IPS-NIHi7 (cell line): ENCODE results near the gene FBXL2.
A peak's percentile ranks its signal among the peaks of the same experiment; 100 is the strongest.

Experiments
- DNase-seq: peaks from one replicate; pipeline ENCODE4 v3.0.0; 2012; ENCODE audit warnings: mixed read lengths; ENCODE audit errors: extremely low spot score

Gene FBXL2

DNA sequence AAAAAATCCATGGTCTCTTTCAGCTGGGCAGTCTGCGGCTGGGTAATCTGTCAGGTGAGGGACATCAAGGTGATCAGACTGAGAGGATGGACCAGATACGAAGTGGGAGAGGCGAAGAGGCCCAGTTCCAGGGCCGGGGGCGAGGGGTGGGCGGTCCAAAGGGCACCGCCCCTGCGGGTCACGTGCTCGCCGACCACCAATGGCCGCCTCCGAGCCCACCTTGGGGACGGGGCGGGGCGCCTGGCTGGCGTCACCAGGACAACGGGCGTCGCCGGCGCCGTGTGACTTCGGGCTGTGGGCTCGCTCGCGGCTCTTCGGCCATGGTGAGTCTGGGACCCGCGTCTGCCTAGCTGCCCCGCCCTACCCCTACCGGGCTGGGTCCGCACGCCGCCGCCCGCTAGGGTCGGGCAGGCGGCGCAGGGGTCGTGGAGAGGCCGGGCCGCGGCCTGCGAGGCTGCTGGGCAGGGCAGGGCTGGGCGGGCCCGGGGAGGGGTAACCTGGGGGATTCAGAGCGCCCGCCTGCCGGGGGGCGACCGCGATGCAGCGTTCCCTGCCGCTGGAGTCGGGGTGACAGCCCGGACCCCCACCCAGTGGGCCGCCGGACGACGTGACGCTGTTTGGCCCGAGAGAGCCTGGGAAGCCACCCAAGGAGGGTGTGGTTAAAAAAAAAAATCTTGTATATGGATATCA is at the start of gene FBXL2:
TSS of gene FBXL2 (plus strand) at position 250 of the 690 bp plus-strand sequence. CDS start at position 321, 71 bp downstream.
- DNase-seq, result peak; percentile 99

- DNase-seq, result no peak
These were observed 48.2 kb upstream of the FBXL2 start for GRCh38 chr3:33229066-33229465.

- no peak for DNase-seq
These were observed 47.3 kb upstream of the FBXL2 start for GRCh38 chr3:33229947-33230346.

DNA sequence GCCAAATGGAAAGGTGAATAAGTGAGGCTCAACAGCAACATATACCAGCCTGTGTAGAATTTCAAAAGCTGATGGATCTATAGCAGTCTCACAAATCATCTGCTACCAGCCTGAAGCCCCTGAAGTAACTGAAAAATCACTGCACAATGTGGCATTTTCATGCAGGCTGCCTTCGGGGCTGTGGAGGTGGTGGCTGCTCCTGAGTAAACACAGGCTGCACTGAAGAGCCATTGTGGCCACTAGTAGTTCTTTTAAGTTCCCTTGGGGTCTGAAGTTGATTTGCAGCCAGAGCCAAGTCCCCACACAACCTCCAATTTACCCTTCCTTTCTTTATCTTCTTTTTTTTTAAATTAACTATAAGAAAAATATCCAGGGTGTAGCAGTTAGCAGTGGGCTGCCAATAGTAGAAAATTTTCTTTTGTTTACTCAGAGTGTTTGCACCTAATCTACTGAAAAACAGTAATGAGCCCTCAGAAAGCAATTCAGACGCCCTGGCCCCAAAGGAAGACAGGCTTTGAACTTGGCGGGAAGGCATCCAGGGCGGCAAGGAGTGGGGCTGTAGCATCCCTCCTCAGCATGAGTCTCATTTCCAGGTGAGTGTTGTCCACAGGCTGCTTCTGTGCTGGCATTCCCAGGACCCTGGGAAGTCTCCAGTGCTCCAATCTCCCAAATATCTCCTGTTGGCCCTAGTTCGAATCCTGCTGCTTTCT is 45.3 kb upstream of the FBXL2 start:
- DNase-seq, result no peak

DNA sequence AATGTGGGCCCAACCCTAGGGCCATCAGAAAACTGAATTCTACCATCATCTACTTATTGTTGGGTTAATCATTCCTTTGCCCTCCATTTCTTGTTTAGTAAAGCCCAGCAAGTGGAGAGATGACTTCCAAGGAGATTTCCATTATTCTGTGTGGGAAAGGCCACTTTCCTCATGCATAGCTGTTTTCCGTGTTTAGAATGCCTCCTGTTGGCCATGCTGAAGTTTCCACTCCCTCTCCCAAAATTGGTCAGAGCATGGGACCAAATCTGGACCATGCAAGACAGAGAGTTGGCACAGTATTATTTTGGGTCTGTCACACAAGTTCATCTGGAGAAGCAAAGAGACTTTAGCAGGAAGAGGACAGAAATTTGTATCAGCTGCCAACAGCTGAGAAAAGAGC is 43.4 kb upstream of the FBXL2 start:
- DNase-seq, result no peak

DNA sequence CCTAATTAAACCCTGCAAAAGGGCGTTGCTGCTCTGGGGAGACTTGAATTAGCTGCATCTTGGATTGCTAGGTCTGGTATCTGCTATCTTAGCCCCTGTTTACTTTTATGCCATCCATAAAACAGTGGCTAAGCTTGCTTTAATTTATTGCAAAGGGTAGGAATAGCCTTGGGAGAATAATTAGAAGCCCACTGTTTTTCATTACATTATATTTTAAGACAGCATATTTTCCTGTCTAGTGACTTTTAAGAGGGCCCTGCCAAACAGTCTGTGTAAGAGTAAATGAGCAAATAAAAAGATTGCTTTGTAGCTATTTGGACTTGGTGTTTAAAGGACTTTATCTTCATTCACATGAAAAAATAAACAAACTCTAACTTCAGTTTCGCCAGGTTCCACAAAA is 41.2 kb upstream of the FBXL2 start:
- DNase-seq, result no peak

DNA sequence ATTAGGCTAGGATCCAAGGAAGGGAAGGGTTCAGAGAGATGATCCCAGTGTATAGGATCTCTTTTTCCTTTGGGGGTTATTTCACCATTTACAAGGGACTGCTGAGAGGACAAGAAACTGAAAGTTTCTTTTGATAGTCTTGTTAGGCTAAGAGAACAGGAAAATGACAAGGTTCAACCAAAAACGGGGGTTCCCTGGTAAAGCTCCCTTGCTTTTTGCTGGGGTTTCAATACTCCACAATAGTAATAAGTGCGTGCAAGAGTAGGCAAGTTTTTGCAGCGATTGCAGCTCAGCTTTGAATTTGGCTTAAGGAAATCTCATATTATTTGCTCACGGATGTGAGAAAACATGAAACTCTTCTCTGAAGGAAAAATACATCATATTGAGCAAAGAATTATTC is 39.8 kb upstream of the FBXL2 start:
- DNase-seq, result no peak

GRCh38 chr3:33238923-33239322 is 38.3 kb upstream of the FBXL2 start:
- no peak for DNase-seq

- DNase-seq, result no peak
These were observed 37.0 kb upstream of the FBXL2 start for GRCh38 chr3:33240261-33240660.

- no peak for DNase-seq
These were observed 30.5 kb upstream of the FBXL2 start for GRCh38 chr3:33246786-33247185.

- no peak for DNase-seq
These were observed 26.5 kb upstream of the FBXL2 start for GRCh38 chr3:33250712-33251111.

GRCh38 chr3:33256249-33256648 is 21.0 kb upstream of the FBXL2 start:
- no peak for DNase-seq

GRCh38 chr3:33260104-33260503 is 17.1 kb upstream of the FBXL2 start:
- no peak for DNase-seq

- no peak for DNase-seq
These were observed 7.9 kb upstream of the FBXL2 start for GRCh38 chr3:33269385-33269784.

- DNase-seq, result no peak
These were observed 5.9 kb upstream of the FBXL2 start for GRCh38 chr3:33271324-33271723.

DNA sequence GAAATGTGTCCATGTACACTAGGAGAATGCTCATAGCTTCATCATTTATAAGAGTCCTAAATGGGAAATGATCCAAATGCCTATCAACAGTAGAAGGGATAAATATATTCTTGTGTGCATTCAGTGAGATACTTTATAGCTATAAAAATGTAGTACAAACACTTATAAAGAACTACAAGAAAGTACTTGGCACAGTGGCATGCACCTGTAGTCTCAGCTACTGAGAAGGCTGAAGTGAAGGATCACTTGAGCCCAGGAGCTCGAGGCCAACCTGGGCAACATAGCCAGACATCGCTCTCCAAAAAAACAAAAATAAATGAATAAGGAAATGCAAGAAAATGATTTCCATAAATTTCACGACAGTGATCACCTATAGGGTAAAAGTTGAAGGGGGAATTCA is 3.6 kb upstream of the FBXL2 start:
- no peak for DNase-seq

DNA sequence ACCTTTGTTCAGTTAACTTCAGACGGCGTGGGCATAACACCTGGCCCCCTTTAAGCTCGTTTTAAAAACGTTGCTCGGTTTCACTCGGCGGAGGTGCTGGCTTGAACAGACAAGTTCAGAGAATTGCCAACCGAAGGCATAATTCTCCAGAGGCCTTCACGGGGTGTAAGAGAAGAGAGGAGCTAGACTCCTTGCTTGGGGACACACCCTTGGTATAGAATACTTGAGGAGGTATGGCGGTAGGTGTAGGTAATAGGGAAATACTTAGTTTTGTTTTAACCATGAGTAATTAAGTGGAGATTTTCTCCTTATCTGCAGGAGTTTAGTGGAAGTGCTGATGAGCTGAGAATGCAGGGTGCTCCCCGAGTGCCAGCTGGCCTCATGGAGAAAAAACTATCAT is 921 bp downstream of the FBXL2 start:
- peak; percentile 12 for DNase-seq

GRCh38 chr3:33287672-33288282 is 10.5 kb downstream of the FBXL2 start:
- no peak for DNase-seq

- DNase-seq, result no peak
These were observed 22.3 kb downstream of the FBXL2 start for GRCh38 chr3:33299395-33300081.

DNA sequence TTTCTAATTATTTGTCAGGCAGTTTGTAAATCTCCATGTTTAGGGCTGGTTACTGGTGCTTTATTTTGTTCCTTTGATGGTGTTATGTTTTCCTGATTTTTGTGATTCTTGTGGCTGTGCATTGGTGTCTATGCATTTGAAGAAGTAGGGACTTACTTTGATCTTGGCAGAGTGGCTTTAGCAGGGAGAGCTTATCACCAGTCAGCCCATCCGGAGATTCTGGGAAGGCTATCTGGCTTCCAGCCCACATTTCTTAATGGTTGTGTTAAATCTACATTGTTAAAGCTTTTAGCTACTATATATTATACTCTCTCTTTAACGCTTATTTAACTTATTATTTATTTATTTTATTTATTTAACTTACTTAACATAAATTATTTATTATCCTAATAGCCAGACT is 35.1 kb downstream of the FBXL2 start:
- DNase-seq, result no peak

GRCh38 chr3:33313331-33313730 is 36.1 kb downstream of the FBXL2 start:
- DNase-seq, result no peak

GRCh38 chr3:33314993-33315392 is 37.8 kb downstream of the FBXL2 start:
- no peak for DNase-seq

DNA sequence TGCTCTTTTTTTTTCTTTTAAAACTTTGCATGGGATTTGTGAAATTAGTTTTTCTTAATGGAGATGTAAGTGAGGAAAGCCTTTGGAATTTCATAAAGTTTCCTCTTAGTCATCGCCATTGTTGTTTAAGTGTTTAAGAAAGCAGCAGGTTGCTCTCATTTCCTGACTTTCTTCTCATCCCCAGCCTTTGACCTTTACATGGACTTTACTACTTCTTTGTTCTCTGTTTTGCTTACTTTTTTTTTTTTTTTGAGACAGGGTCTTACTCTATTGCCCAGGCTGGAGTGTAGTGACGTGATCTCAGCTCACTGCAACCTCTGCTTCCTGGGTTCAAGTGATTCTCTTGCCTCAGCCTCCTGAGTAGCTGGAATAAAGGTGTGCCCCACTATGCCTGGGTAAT is 38.6 kb downstream of the FBXL2 start:
- no peak for DNase-seq
